Right lobe of liver (tissue), 6 donors: ENCODE measurements around the gene TNFSF18. TPM values are rescaled to one million over a fixed set of nuclear protein-coding genes. Genes with fewer than 3 reads are reported as not detected.
A peak's percentile ranks its signal among the peaks of the same experiment; 100 is the strongest.

ENCODE experiments used
- ATAC-seq, 4 donors: fragments of 200-7000 bp; cut with Tn5 transposase; one replicate each; pipeline ENCODE4 v1.9.1; 2020; ENCODE audit warnings: mild to moderate bottlenecking in 4 of 4, moderate library complexity in 4 of 4
- DNase-seq, 3 donors: peaks; one replicate each; pipeline ENCODE4 v3.0.0-alpha.2; 2020
- H3K27ac ChIP-seq, 3 donors: fragments of 200-600 bp; one replicate each; pipeline ENCODE4 v1.8.0; 2022
- H3K27me3 ChIP-seq, 2 donors: fragments of 200-600 bp; one replicate each; pipeline ENCODE4 v1.8.0; 2022
- H3K36me3 ChIP-seq, 4 donors: fragments of 200-600 bp; sonication (generic) in 1 of 4; one replicate each; pipeline versions ENCODE4 v1.5.1 to v1.8.0; 2017 to 2022; ENCODE audit warnings: control low read depth in 1 of 4
- H3K4me1 ChIP-seq, 4 donors: fragments of 200-600 bp; sonication (generic) in 1 of 4; one replicate each; pipeline versions ENCODE4 v1.5.1 to v1.8.0; 2017 to 2022; ENCODE audit warnings: control low read depth in 1 of 4
- H3K4me3 ChIP-seq, 3 donors: fragments of 200-600 bp; one replicate each; pipeline ENCODE4 v1.8.0; 2022
- H3K9me3 ChIP-seq, 4 donors: fragments of 200-600 bp; sonication (generic) in 1 of 4; one replicate each; pipeline versions ENCODE4 v1.5.1 to v1.8.0; 2017 to 2022; ENCODE audit warnings: control low read depth in 1 of 4
- CTCF ChIP-seq, 4 donors: fragments of 200-600 bp in 3 of 4; fragments of 450-650 bp in 1 of 4; IDR thresholded peaks; one replicate each; pipeline versions ENCODE4 v1.5.1 to v1.8.0; 2016 to 2022; ENCODE audit warnings: antibody characterized with exemption in 4 of 4, mild to moderate bottlenecking in 2 of 4
- POLR2A ChIP-seq: fragments of 450-650 bp; IDR thresholded peaks from one replicate; pipeline ENCODE4 v1.6.1; 2017; ENCODE audit warnings: antibody characterized with exemption, mild to moderate bottlenecking
- WGBS: methylation state at CpG from one replicate; pipeline ENCODE4 v1.1.6; 2018; ENCODE audit warnings: low coverage, low lambda C conversion rate; ENCODE audit not compliant: insufficient coverage; ENCODE audit errors: missing lambda C conversion rate; 5-methylcytosine and 5-hydroxymethylcytosine counted together
- intact Hi-C, 2 donors: fragments of 100-400 bp; cut with DNase I; formaldehyde crosslinking; loops; one replicate each; pipeline versions ENCODE4 v1.11.2 to v1.14.1; 2022
- total RNA-seq, 6 experiments: library from RNA; depleted of rRNA in 2 of 6; stranded (reverse); fragments of >200 nt in 2 of 6; fragmentation: NEBNext Ultra II Directional in 3 of 6; extraction: Animal tissue kit (Norgen Biotek cat#: 25700) in 3 of 6; gene quantifications; one replicate each; pipeline versions ENCODE4 v1.1.0 to v1.2.4, GENCODE V29; 2016 to 2023
- donor health status: DM: no; HTN: yes; CAD: no.
- donor health status: DM: no; HTN: no; CAD: no.
- donor health status: DM: no; HTN: no; CAD: no.
- donor health status: DM: no; HTN: yes; CAD: no.
- donor health status: DM: no; HTN: yes; CAD: no.

The TNFSF18 gene
- total RNA-seq, 6 experiments from 2014 or later, result not detected

- whole genome bisulfite sequencing, result 64% methylated on average over 2 of the region's 2 CpGs
- Histone ChIP-seq H3K27me3 (no peaks in the 10 kb centered on the region), H3K4me1 (no peaks in the 10 kb centered on the region), H3K27ac (no peak overlapping the region), H3K9me3 (peaks cover 0 to 6% (median 0%) of the 10 kb centered on the region in 4 donors), H3K36me3 (no peaks in the 10 kb centered on the region), H3K4me3 (no peak overlapping the region)
- DNase-seq, result no peak
- intact Hi-C loops, result no loop called here
- peak in 2 of 4 donors; percentile 8 to 14 for TF ChIP-seq CTCF (IDR thresholded peaks at IDR 0.05)
- no peak for TF ChIP-seq POLR2A
- ATAC-seq, result no peak
Measured at GRCh38 chr1:173005196-173005864, 45.4 kb downstream of the TNFSF18 start.

GRCh38 chr1:173002891-173003838, 47.6 kb downstream of the TNFSF18 start:
- TF ChIP-seq POLR2A (no peak), CTCF (IDR thresholded peaks at IDR 0.05) (no peak)
- WGBS, result 85% methylated on average over 6 of the region's 6 CpGs
- Histone ChIP-seq H3K9me3 (peaks cover 0 to 6% (median 0%) of the 10 kb centered on the region in 4 donors), H3K36me3 (no peaks in the 10 kb centered on the region), H3K4me1 (no peaks in the 10 kb centered on the region), H3K4me3 (no peak overlapping the region), H3K27ac (no peak overlapping the region), H3K27me3 (no peaks in the 10 kb centered on the region)
- intact Hi-C loops, result no loop called here
- no peak for DNase-seq
- no peak for ATAC-seq

GRCh38 chr1:172999349-172999748, 51.4 kb downstream of the TNFSF18 start:
- DNase-seq, result no peak
- H3K27ac ChIP-seq, result no peak overlapping the region
- no peak overlapping the region for H3K4me3 ChIP-seq
- intact Hi-C loops, result no loop called here
- peaks cover 0 to 6% (median 0%) of the 10 kb centered on the region in 4 donors for H3K9me3 ChIP-seq
- TF ChIP-seq POLR2A (no peak), CTCF (IDR thresholded peaks at IDR 0.05) (no peak)
- H3K4me1 ChIP-seq, result no peaks in the 10 kb centered on the region
- no peaks in the 10 kb centered on the region for H3K36me3 ChIP-seq
- 40% methylated on average over 2 of the region's 3 CpGs for WGBS
- H3K27me3 ChIP-seq, result no peaks in the 10 kb centered on the region
- no peak for ATAC-seq

- Histone ChIP-seq H3K27me3 (no peaks in the 10 kb centered on the region), H3K36me3 (no peaks in the 10 kb centered on the region), H3K4me3 (no peak overlapping the region), H3K4me1 (no peaks in the 10 kb centered on the region), H3K9me3 (peaks cover 0 to 6% (median 0%) of the 10 kb centered on the region in 4 donors), H3K27ac (no peak overlapping the region)
- no peak for DNase-seq
- WGBS, result 44% methylated on average over 2 of the region's 2 CpGs
- intact Hi-C loops, result no loop called here
- ATAC-seq, result no peak
- TF ChIP-seq POLR2A (no peak), CTCF (IDR thresholded peaks at IDR 0.05) (no peak)
Measured at GRCh38 chr1:172997941-172998361, 52.8 kb downstream of the TNFSF18 start.
